Osteoblast (primary cell): Measurements from ENCODE around the gene OGFOD1. TPM values are rescaled to one million over a fixed set of nuclear protein-coding genes. Genes with fewer than 3 reads are reported as not detected.
A peak's percentile ranks its signal among the peaks of the same experiment; 100 is the strongest.

Experiments
- DNase-seq: peaks from one replicate; pipeline ENCODE4 v3.0.0; 2011; ENCODE audit warnings: low spot score, mixed read lengths; ENCODE audit not compliant: insufficient read length; ENCODE audit errors: missing footprints
- H2AFZ ChIP-seq: 2 replicates; pipeline ENCODE4 v1.6.0; 2011; ENCODE audit warnings: mild to moderate bottlenecking, low read length
- H3K27ac ChIP-seq: 2 replicates; pipeline ENCODE4 v1.5.1; 2011; ENCODE audit warnings: mild to moderate bottlenecking, low read depth, low read length, moderate library complexity
- H3K27me3 ChIP-seq: 2 replicates; pipeline ENCODE4 v1.6.0; 2012; ENCODE audit warnings: mild to moderate bottlenecking, control low read depth, inconsistent platforms, low read length, moderate library complexity; ENCODE audit not compliant: insufficient read depth
- H3K36me3 ChIP-seq: 2 replicates; pipeline ENCODE4 v1.5.1; 2011; ENCODE audit warnings: mild to moderate bottlenecking, low read length, control low read depth, moderate library complexity; ENCODE audit not compliant: insufficient read depth
- H3K4me1 ChIP-seq: 2 replicates; pipeline ENCODE4 v1.5.1; 2011; ENCODE audit warnings: mild to moderate bottlenecking, low read length, control low read depth, moderate library complexity; ENCODE audit not compliant: insufficient read depth
- H3K4me2 ChIP-seq: 2 replicates; pipeline ENCODE4 v1.6.0; 2011; ENCODE audit warnings: mild to moderate bottlenecking, low read length; ENCODE audit not compliant: insufficient read depth
- H3K4me3 ChIP-seq: fragments of 200-600 bp; sonication (generic); 3 replicates; pipeline ENCODE4 v1.5.1; 2012; ENCODE audit warnings: mild to moderate bottlenecking, low read length, inconsistent platforms; ENCODE audit not compliant: insufficient read depth
- H3K79me2 ChIP-seq: 2 replicates; pipeline ENCODE4 v1.6.0; 2012; ENCODE audit warnings: mild to moderate bottlenecking, low read length, control low read depth, inconsistent platforms; ENCODE audit not compliant: insufficient read depth
- H3K9me3 ChIP-seq: 2 replicates; pipeline ENCODE4 v1.5.1; 2011; ENCODE audit warnings: low read depth, low read length, control low read depth
- H4K20me1 ChIP-seq: 2 replicates; pipeline ENCODE4 v1.6.0; 2012; ENCODE audit warnings: mild to moderate bottlenecking, low read length, control low read depth; ENCODE audit not compliant: insufficient read depth
- CTCF ChIP-seq: IDR thresholded peaks from 2 replicates; pipeline ENCODE4 v1.5.1; 2011; ENCODE audit warnings: mild to moderate bottlenecking, low read depth, low read length, moderate library complexity; ENCODE audit errors: extremely low read depth
- total RNA-seq: library from RNA; depleted of rRNA; stranded (reverse); fragments of >200 nt; gene quantifications from 2 replicates; pipeline ENCODE4 v1.2.3, GENCODE V29; 2012

The OGFOD1 gene
- total RNA-seq, 1 donor: 47.4 TPM

- H3K36me3 ChIP-seq: peaks cover 10% of the 10 kb centered on the region
- H3K9me3 ChIP-seq: no peaks in the 10 kb centered on the region
- H3K27me3 ChIP-seq: no peaks in the 10 kb centered on the region
- DNase-seq: no peak
- H3K79me2 ChIP-seq: peaks cover 70% of the 10 kb centered on the region
- peaks cover 5% of the 10 kb centered on the region for H3K4me1 ChIP-seq
- no peak overlapping the region for H3K4me3 ChIP-seq
- no peak overlapping the region for H3K27ac ChIP-seq
- no peak for TF ChIP-seq CTCF
- no peak overlapping the region for H2AFZ ChIP-seq
- H4K20me1 ChIP-seq: peaks cover 22% of the 10 kb centered on the region
- H3K4me2 ChIP-seq: no peak overlapping the region
These were observed 37.0 kb upstream of the OGFOD1 start for GRCh38 chr16:56414366-56414765.

GRCh38 chr16:56415875-56416274 is 35.5 kb upstream of the OGFOD1 start:
- Histone ChIP-seq H3K79me2 (peaks cover 83% of the 10 kb centered on the region), H2AFZ (no peak overlapping the region), H3K9me3 (no peaks in the 10 kb centered on the region), H3K36me3 (peaks cover 10% of the 10 kb centered on the region), H3K27ac (no peak overlapping the region), H4K20me1 (peaks cover 33% of the 10 kb centered on the region), H3K4me3 (no peak overlapping the region), H3K27me3 (no peaks in the 10 kb centered on the region), H3K4me2 (no peak overlapping the region), H3K4me1 (peaks cover 11% of the 10 kb centered on the region)
- DNase-seq: no peak
- TF ChIP-seq CTCF: no peak

- Histone ChIP-seq H3K27ac (no peak overlapping the region), H3K27me3 (no peaks in the 10 kb centered on the region), H4K20me1 (peaks cover 41% of the 10 kb centered on the region), H3K4me2 (no peak overlapping the region), H3K79me2 (peaks cover 89% of the 10 kb centered on the region), H3K4me3 (no peak overlapping the region), H3K4me1 (peaks cover 15% of the 10 kb centered on the region), H3K9me3 (no peaks in the 10 kb centered on the region), H2AFZ (no peak overlapping the region), H3K36me3 (peaks cover 4% of the 10 kb centered on the region)
- no peak for TF ChIP-seq CTCF
- no peak for DNase-seq
These were observed 34.2 kb upstream of the OGFOD1 start for GRCh38 chr16:56417138-56417537.

- DNase-seq: no peak
- Histone ChIP-seq H3K4me1 (peaks cover 27% of the 10 kb centered on the region), H3K4me2 (no peak overlapping the region), H3K27ac (peak overlapping the region; percentile 3), H3K4me3 (no peak overlapping the region), H4K20me1 (peaks cover 60% of the 10 kb centered on the region), H3K36me3 (no peaks in the 10 kb centered on the region), H3K9me3 (no peaks in the 10 kb centered on the region), H3K27me3 (no peaks in the 10 kb centered on the region), H3K79me2 (peaks cover 94% of the 10 kb centered on the region), H2AFZ (no peak overlapping the region)
- TF ChIP-seq CTCF: no peak
These were observed 31.4 kb upstream of the OGFOD1 start for GRCh38 chr16:56419740-56420548.
